Fibroblast of mammary gland (primary cell): ENCODE results near the gene TBL1X.

Experiments used
- DNase-seq: peaks from one replicate; pipeline ENCODE4 v3.0.0-alpha.2; 2010; ENCODE audit warnings: low read depth
- H3K4me3 ChIP-seq: 2 replicates; pipeline ENCODE4 v1.5.1; 2011; ENCODE audit warnings: low read depth, mild to moderate bottlenecking, low read length, moderate library complexity; ENCODE audit not compliant: control insufficient read depth
- TF ChIP-seq, protein P1 (sequence below): conservative IDR thresholded peaks from 2 replicates; pipeline ENCODE4 v1.5.1; 2011; ENCODE audit warnings: low read depth, low read length, inconsistent platforms; ENCODE audit not compliant: control insufficient read depth, insufficient read depth

Gene TBL1X

DNA sequence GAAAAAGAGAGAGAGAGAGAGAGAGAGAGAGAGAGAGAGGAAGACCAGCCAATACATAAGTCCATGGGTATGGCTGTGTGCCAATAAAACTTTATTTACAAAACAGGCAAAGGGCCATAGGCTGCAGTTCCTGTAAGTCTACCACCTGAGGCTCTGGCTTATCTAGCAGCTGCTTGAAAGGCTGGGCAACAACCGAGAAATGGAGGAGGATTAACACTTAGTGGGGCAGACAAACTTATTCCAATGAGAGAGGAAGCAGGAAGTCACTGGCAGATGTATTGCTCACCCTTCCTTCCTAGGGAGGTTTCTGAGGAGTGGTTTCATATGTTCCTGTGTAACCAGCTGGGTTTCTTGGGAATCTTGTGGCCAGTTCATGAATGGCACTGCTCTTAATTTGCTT, 305.5 kb downstream of the TBL1X start:
- TF ChIP-seq, protein P1, sequence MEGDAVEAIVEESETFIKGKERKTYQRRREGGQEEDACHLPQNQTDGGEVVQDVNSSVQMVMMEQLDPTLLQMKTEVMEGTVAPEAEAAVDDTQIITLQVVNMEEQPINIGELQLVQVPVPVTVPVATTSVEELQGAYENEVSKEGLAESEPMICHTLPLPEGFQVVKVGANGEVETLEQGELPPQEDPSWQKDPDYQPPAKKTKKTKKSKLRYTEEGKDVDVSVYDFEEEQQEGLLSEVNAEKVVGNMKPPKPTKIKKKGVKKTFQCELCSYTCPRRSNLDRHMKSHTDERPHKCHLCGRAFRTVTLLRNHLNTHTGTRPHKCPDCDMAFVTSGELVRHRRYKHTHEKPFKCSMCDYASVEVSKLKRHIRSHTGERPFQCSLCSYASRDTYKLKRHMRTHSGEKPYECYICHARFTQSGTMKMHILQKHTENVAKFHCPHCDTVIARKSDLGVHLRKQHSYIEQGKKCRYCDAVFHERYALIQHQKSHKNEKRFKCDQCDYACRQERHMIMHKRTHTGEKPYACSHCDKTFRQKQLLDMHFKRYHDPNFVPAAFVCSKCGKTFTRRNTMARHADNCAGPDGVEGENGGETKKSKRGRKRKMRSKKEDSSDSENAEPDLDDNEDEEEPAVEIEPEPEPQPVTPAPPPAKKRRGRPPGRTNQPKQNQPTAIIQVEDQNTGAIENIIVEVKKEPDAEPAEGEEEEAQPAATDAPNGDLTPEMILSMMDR: no peak
- no peak overlapping the region for H3K4me3 ChIP-seq
- peak; percentile 3 for DNase-seq

DNA sequence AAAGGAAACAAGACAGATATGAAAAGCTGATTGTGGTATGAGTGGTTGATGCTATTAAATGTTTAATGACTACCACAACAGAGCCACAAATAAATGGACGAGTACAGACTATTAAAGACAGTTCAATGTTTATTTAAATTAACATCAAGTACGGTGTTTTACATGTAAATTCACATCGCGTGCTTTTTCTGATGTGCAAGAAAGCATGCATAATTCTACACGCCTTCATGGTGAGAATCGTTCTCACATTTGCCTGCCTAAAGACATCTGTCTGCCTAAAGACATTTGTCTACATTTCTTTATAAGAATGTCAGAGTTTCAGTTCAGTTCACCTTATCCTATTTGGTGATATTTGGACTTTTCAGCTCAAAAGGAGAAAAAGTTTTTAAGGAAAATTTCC, 308.1 kb downstream of the TBL1X start:
- no peak for DNase-seq

DNA sequence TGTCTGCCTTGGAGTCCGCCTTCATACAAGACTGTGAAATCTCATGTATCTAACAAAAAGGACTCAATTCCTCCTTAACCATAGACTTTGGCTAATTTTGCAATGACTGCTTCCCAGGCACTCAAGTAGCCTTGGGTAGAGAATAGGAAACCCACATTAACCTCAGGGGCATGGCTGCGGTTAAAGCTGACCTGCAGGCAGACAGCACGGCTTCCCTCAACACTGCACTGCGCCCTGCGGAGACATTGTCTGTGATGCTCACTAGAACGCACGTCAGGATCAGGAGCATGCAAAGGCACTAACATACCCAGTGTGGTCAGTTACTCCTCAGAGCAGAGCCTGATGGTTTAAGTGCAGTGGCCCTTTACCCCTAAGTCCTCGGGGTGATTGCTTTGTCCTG, 311.1 kb downstream of the TBL1X start:
- no peak for DNase-seq

More for the DNA sequence above, 308.1 kb downstream of the TBL1X start:
- H3K4me3 ChIP-seq: no peak overlapping the region
- TF ChIP-seq, protein P1: no peak

DNA sequence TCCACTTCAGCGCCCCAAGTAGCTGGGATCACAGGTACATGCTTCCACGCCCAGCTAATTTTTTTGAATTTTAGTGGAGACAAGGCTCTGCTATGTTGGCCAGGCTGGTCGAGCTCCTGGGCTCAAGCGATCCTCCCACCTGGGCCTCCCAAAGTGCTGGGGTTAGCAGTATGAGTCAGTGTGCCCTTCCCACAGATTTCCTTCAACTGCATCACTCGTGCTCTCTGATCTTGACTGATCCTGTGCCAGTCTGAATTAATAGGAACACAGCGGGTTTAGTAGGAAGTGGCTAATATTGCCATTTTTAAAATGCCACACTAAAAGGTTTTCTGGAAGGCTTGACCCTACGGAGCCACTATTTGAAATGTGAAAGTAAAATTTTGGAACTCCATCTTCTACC, 317.1 kb downstream of the TBL1X start:
- no peak overlapping the region for H3K4me3 ChIP-seq
- no peak for DNase-seq
- TF ChIP-seq, protein P1: no peak

More for the DNA sequence above, 311.1 kb downstream of the TBL1X start:
- H3K4me3 ChIP-seq: no peak overlapping the region
- TF ChIP-seq, protein P1: no peak

DNA sequence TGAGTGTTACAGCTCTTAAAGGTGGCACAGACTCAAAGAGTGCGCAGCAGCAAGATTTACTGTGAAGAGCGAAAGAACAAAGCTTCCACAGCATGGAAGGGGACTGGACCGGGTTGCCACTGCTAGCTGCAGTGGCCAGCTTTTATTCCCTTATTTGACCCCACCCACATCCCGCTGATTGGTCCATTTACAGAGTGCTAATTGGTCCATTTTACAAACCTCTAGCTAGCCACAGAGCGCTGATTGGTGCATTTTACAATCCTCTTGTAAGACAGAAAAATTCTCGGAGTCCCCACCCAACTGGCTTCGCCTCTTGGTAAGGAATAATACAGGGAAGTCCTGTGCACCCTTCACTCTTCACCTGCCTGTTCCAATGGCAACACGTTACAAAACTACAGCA, 319.5 kb downstream of the TBL1X start:
- H3K4me3 ChIP-seq: no peak overlapping the region
- no peak for DNase-seq
- TF ChIP-seq, protein P1: no peak

DNA sequence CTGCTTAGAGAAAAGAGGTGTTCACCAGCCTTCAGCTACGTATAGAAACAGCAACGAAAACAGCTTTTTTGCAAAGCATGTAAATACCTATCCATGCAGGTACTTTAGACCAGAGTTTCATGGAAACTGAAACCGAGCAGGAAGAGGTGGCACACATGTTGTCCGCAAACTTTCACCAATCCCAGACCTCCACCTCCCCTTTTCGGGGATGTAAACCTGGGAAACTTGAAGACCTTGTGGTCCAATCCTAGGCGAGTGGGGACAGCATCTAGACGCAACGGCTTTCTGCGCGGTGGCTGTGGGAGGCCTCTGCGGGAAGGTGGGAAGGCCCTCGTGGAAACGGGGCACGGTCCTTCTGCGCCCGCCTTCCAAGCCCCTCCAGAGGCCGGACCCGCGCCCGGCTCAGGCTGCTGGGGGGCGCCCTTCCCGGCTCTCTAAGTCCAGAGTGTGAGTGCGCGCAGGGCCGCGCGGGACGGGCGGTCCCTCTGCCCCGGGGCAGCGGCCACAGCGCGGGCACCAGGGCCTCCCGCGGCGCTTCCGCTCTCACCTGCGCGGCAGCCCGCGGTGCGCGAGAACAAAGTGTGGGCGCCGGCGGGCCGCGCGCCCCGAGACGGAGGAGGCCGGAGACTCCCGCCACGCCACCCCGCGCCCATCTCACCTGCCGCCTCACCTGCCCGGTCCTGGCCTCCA, 320.5 kb downstream of the TBL1X start:
- TF ChIP-seq, protein P1: no peak
- DNase-seq: no peak
- H3K4me3 ChIP-seq: no peak overlapping the region
